Measurements from ENCODE around the gene MKRN2.
"Not testable (repeated sequence)": the region's sequence is repeated elsewhere in the genome, so short reads cannot be mapped to it uniquely, and the experiment has no call there.

The MKRN2 gene

GRCh38 chr3:12624964-12625363, 68.1 kb downstream of the MKRN2 start:
- not testable (repeated sequence) for DNase-seq (ENCODE audit: extremely low read depth in 1 of 2, low read depth in 1 of 2)

- DNase-seq (ENCODE audit: extremely low read depth in 1 of 2, low read depth in 1 of 2) = no peak
Measured at GRCh38 chr3:12627370-12627769, 70.5 kb downstream of the MKRN2 start.

- no peak for DNase-seq (ENCODE audit: extremely low read depth in 1 of 2, low read depth in 1 of 2)
Measured at GRCh38 chr3:12628813-12629212, 71.9 kb downstream of the MKRN2 start.

- DNase-seq (ENCODE audit: extremely low read depth in 1 of 2, low read depth in 1 of 2) = no peak
Measured at GRCh38 chr3:12629560-12629959, 72.7 kb downstream of the MKRN2 start.

GRCh38 chr3:12630292-12630691, 73.4 kb downstream of the MKRN2 start:
- DNase-seq (ENCODE audit: extremely low read depth in 1 of 2, low read depth in 1 of 2) = no peak

- not testable (repeated sequence) for DNase-seq (ENCODE audit: extremely low read depth in 1 of 2, low read depth in 1 of 2)
Measured at GRCh38 chr3:12630843-12631242, 74.0 kb downstream of the MKRN2 start.

GRCh38 chr3:12632523-12632922, 75.6 kb downstream of the MKRN2 start:
- no peak for DNase-seq (ENCODE audit: extremely low read depth in 1 of 2, low read depth in 1 of 2)

GRCh38 chr3:12633108-12633507, 76.2 kb downstream of the MKRN2 start:
- DNase-seq (ENCODE audit: extremely low read depth in 1 of 2, low read depth in 1 of 2) = no peak
